Dendritic cell treated with granulocyte-macrophage colony-stimulating factor and Interleukin-4, amounts not matched to agents 40 ng/mL and 50 ng/mL, for 4 days (primary cell): ENCODE results near the gene COPA.

ENCODE experiments used
- H3K27ac Mint-ChIP-seq: one replicate; pipeline ENCODE4 v1.8.0; 2022; ENCODE audit warnings: mild to moderate bottlenecking, mixed read lengths
- H3K27me3 Mint-ChIP-seq: one replicate; pipeline ENCODE4 v1.8.0; 2022; ENCODE audit warnings: mild to moderate bottlenecking, mixed read lengths
- H3K36me3 Mint-ChIP-seq: one replicate; pipeline ENCODE4 v1.8.0; 2022; ENCODE audit warnings: low read depth, mixed read lengths
- H3K4me1 Mint-ChIP-seq: one replicate; pipeline ENCODE4 v1.8.0; 2022; ENCODE audit warnings: low read depth, mixed read lengths
- H3K4me3 Mint-ChIP-seq: one replicate; pipeline ENCODE4 v1.8.0; 2022; ENCODE audit warnings: mild to moderate bottlenecking, moderate library complexity, mixed read lengths
- H3K9me3 Mint-ChIP-seq: one replicate; pipeline ENCODE4 v1.8.0; 2022; ENCODE audit warnings: mixed read lengths
- intact Hi-C: fragments of 100-400 bp; cut with micrococcal nuclease; formaldehyde crosslinking; loops from one replicate; pipeline ENCODE4 v1.15.0; 2022

The COPA gene

GRCh38 chr1:160261556-160261892 is 81.5 kb downstream of the COPA start:
- intact Hi-C loops = no loop called here
- Mint-ChIP-seq H3K36me3 (peaks cover 39% of the 10 kb centered on the region), H3K4me1 (peaks cover 30% of the 10 kb centered on the region), H3K27me3 (peaks cover 1% of the 10 kb centered on the region), H3K4me3 (peak overlapping the region; percentile 95), H3K9me3 (no peaks in the 10 kb centered on the region), H3K27ac (peak overlapping the region; percentile 99)

- Mint-ChIP-seq H3K27me3 (no peaks in the 10 kb centered on the region), H3K9me3 (no peaks in the 10 kb centered on the region), H3K27ac (peak overlapping the region; percentile 99), H3K4me1 (peaks cover 30% of the 10 kb centered on the region), H3K4me3 (peak overlapping the region; percentile 53), H3K36me3 (peaks cover 39% of the 10 kb centered on the region)
- intact Hi-C loops = no loop called here
Observed at GRCh38 chr1:160260406-160261382, 82.4 kb downstream of the COPA start.

- intact Hi-C loops = no loop called here
- H3K36me3 Mint-ChIP-seq = peaks cover 54% of the 10 kb centered on the region
- no peaks in the 10 kb centered on the region for H3K9me3 Mint-ChIP-seq
- H3K27ac Mint-ChIP-seq = no peak overlapping the region
- no peak overlapping the region for H3K4me3 Mint-ChIP-seq
- no peaks in the 10 kb centered on the region for H3K27me3 Mint-ChIP-seq
- H3K4me1 Mint-ChIP-seq = peaks cover 25% of the 10 kb centered on the region
Observed at GRCh38 chr1:160258177-160258798, 84.8 kb downstream of the COPA start.

GRCh38 chr1:160257411-160258015 is 85.5 kb downstream of the COPA start:
- no peak overlapping the region for H3K27ac Mint-ChIP-seq
- H3K36me3 Mint-ChIP-seq = peaks cover 61% of the 10 kb centered on the region
- peaks cover 20% of the 10 kb centered on the region for H3K4me1 Mint-ChIP-seq
- H3K4me3 Mint-ChIP-seq = no peak overlapping the region
- no peaks in the 10 kb centered on the region for H3K9me3 Mint-ChIP-seq
- intact Hi-C loops = no loop called here
- H3K27me3 Mint-ChIP-seq = no peaks in the 10 kb centered on the region

GRCh38 chr1:160256396-160257046 is 86.5 kb downstream of the COPA start:
- peaks cover 60% of the 10 kb centered on the region for H3K36me3 Mint-ChIP-seq
- H3K4me1 Mint-ChIP-seq = peaks cover 20% of the 10 kb centered on the region
- H3K4me3 Mint-ChIP-seq = no peak overlapping the region
- no peak overlapping the region for H3K27ac Mint-ChIP-seq
- no peaks in the 10 kb centered on the region for H3K9me3 Mint-ChIP-seq
- H3K27me3 Mint-ChIP-seq = no peaks in the 10 kb centered on the region
- intact Hi-C loops = no loop called here

- Mint-ChIP-seq H3K27me3 (no peaks in the 10 kb centered on the region), H3K9me3 (no peaks in the 10 kb centered on the region), H3K27ac (no peak overlapping the region), H3K4me3 (no peak overlapping the region), H3K4me1 (peaks cover 17% of the 10 kb centered on the region), H3K36me3 (peaks cover 64% of the 10 kb centered on the region)
- intact Hi-C loops = no loop called here
Observed at GRCh38 chr1:160255781-160256300, 87.2 kb downstream of the COPA start.

GRCh38 chr1:160251687-160252526 is 91.1 kb downstream of the COPA start:
- Mint-ChIP-seq H3K4me3 (no peak overlapping the region), H3K9me3 (no peaks in the 10 kb centered on the region), H3K36me3 (peaks cover 58% of the 10 kb centered on the region), H3K4me1 (no peaks in the 10 kb centered on the region), H3K27ac (no peak overlapping the region), H3K27me3 (no peaks in the 10 kb centered on the region)
- intact Hi-C loops = loop anchor here (1.0 to 5.0 kb wide), 3 partner anchors 59 to 315 kb away; no protein-coding TSS in a partner anchor

- Mint-ChIP-seq H3K27ac (no peak overlapping the region), H3K4me3 (no peak overlapping the region), H3K27me3 (no peaks in the 10 kb centered on the region), H3K9me3 (no peaks in the 10 kb centered on the region), H3K4me1 (no peaks in the 10 kb centered on the region), H3K36me3 (peaks cover 63% of the 10 kb centered on the region)
- intact Hi-C loops = loop anchor here (5.0 kb wide), 2 partner anchors 149 to 314 kb away; no protein-coding TSS in a partner anchor
Observed at GRCh38 chr1:160251011-160251410, 92.0 kb downstream of the COPA start.

GRCh38 chr1:160247053-160247452 is 96.0 kb downstream of the COPA start:
- Mint-ChIP-seq H3K27me3 (no peaks in the 10 kb centered on the region), H3K4me1 (no peaks in the 10 kb centered on the region), H3K27ac (no peak overlapping the region), H3K36me3 (peaks cover 71% of the 10 kb centered on the region), H3K9me3 (no peaks in the 10 kb centered on the region), H3K4me3 (no peak overlapping the region)
- intact Hi-C loops = no loop called here

GRCh38 chr1:160245434-160245833 is 97.6 kb downstream of the COPA start:
- Mint-ChIP-seq H3K36me3 (peaks cover 73% of the 10 kb centered on the region), H3K4me3 (no peak overlapping the region)
- intact Hi-C loops = no loop called here

GRCh38 chr1:160244209-160244608 is 98.8 kb downstream of the COPA start:
- Mint-ChIP-seq H3K9me3 (no peaks in the 10 kb centered on the region), H3K4me1 (no peaks in the 10 kb centered on the region), H3K36me3 (peaks cover 76% of the 10 kb centered on the region), H3K27ac (no peak overlapping the region), H3K27me3 (no peaks in the 10 kb centered on the region), H3K4me3 (no peak overlapping the region)
- intact Hi-C loops = no loop called here

More at GRCh38 chr1:160245434-160245833, 97.6 kb downstream of the COPA start:
- Mint-ChIP-seq H3K9me3 (no peaks in the 10 kb centered on the region), H3K27ac (no peak overlapping the region), H3K27me3 (no peaks in the 10 kb centered on the region), H3K4me1 (no peaks in the 10 kb centered on the region)

- Mint-ChIP-seq H3K36me3 (peaks cover 80% of the 10 kb centered on the region), H3K4me3 (no peak overlapping the region), H3K27me3 (no peaks in the 10 kb centered on the region), H3K4me1 (no peaks in the 10 kb centered on the region), H3K9me3 (no peaks in the 10 kb centered on the region), H3K27ac (no peak overlapping the region)
- intact Hi-C loops = no loop called here
Observed at GRCh38 chr1:160243767-160244166, 99.3 kb downstream of the COPA start.
